ENCODE data around the gene CBFB.

The CBFB gene

GRCh38 chr16:67000384-67001351 lies 28.3 kb upstream of the CBFB start:
- Histone ChIP-seq H3K4me2 (peak overlapping the region; percentile 76), H3K4me3 (IDR thresholded peaks at IDR 0.05; ENCODE audit: insufficient read depth, low read depth, low read length) (no peak overlapping the region), H3K9ac (peak overlapping the region; percentile 32; the same call in 1 of the 2 replicates), H3K27me3 (ENCODE audit: insufficient read depth, low read depth) (no peaks in the 10 kb centered on the region), H3K79me2 (ENCODE audit: insufficient read depth, low read depth) (no peaks in the 10 kb centered on the region), H3K36me3 (ENCODE audit: insufficient read depth) (no peaks in the 10 kb centered on the region), H3K27ac (peak overlapping the region; percentile 32; the same call in 1 of the 2 replicates), H4K20me1 (ENCODE audit: insufficient read depth) (no peaks in the 10 kb centered on the region), H3K4me1 (ENCODE audit: low read depth, poor library complexity, severe bottlenecking) (no peaks in the 10 kb centered on the region), H2AFZ (ENCODE audit: low read depth) (peak overlapping the region; percentile 90)
- TF ChIP-seq, protein P1, sequence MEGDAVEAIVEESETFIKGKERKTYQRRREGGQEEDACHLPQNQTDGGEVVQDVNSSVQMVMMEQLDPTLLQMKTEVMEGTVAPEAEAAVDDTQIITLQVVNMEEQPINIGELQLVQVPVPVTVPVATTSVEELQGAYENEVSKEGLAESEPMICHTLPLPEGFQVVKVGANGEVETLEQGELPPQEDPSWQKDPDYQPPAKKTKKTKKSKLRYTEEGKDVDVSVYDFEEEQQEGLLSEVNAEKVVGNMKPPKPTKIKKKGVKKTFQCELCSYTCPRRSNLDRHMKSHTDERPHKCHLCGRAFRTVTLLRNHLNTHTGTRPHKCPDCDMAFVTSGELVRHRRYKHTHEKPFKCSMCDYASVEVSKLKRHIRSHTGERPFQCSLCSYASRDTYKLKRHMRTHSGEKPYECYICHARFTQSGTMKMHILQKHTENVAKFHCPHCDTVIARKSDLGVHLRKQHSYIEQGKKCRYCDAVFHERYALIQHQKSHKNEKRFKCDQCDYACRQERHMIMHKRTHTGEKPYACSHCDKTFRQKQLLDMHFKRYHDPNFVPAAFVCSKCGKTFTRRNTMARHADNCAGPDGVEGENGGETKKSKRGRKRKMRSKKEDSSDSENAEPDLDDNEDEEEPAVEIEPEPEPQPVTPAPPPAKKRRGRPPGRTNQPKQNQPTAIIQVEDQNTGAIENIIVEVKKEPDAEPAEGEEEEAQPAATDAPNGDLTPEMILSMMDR (conservative IDR thresholded peaks at IDR 0.05; ENCODE audit: low read depth, low read length), result no peak

DNA sequence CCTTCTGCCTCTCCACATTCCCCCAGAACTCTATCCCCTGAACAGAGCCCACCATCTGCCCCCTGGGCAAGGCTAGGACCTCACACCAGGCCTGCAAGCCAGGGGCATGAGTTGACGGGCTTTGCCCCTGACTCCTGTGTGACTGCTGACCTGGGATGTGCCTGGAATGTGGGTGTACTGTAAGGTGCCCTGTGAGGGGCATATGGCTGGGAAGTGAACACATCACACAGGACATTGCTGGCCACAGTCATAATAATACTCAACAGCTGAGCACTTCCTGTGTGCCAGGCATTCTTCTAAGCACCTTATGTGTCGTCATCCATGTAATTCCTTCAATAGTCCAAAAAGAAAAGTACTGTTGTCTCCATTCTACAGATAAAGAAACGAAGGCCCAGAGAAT lies 27.2 kb upstream of the CBFB start:
- Histone ChIP-seq H3K79me2 (ENCODE audit: insufficient read depth, low read depth) (no peaks in the 10 kb centered on the region), H2AFZ (ENCODE audit: low read depth) (no peak overlapping the region), H3K27me3 (ENCODE audit: insufficient read depth, low read depth) (no peaks in the 10 kb centered on the region), H3K4me3 (IDR thresholded peaks at IDR 0.05; ENCODE audit: insufficient read depth, low read depth, low read length) (no peak overlapping the region), H3K4me2 (no peak overlapping the region), H3K27ac (no peak overlapping the region), H3K9ac (no peak overlapping the region), H3K36me3 (ENCODE audit: insufficient read depth) (no peaks in the 10 kb centered on the region), H3K4me1 (ENCODE audit: low read depth, poor library complexity, severe bottlenecking) (no peaks in the 10 kb centered on the region), H4K20me1 (ENCODE audit: insufficient read depth) (no peaks in the 10 kb centered on the region)
- TF ChIP-seq, protein P1 (conservative IDR thresholded peaks at IDR 0.05; ENCODE audit: low read depth, low read length), result no peak

GRCh38 chr16:67006930-67007658 lies 21.9 kb upstream of the CBFB start:
- Histone ChIP-seq H2AFZ (ENCODE audit: low read depth) (no peak overlapping the region), H3K27ac (no peak overlapping the region), H3K27me3 (ENCODE audit: insufficient read depth, low read depth) (no peaks in the 10 kb centered on the region), H3K36me3 (ENCODE audit: insufficient read depth) (no peaks in the 10 kb centered on the region), H3K4me1 (ENCODE audit: low read depth, poor library complexity, severe bottlenecking) (no peaks in the 10 kb centered on the region), H3K79me2 (ENCODE audit: insufficient read depth, low read depth) (no peaks in the 10 kb centered on the region), H4K20me1 (ENCODE audit: insufficient read depth) (no peaks in the 10 kb centered on the region), H3K9ac (no peak overlapping the region), H3K4me3 (IDR thresholded peaks at IDR 0.05; ENCODE audit: insufficient read depth, low read depth, low read length) (no peak overlapping the region), H3K4me2 (no peak overlapping the region)
- TF ChIP-seq, protein P1 (conservative IDR thresholded peaks at IDR 0.05; ENCODE audit: low read depth, low read length), result no peak

GRCh38 chr16:67009158-67009557 lies 19.8 kb upstream of the CBFB start:
- H3K9ac ChIP-seq, result no peak overlapping the region
- peaks cover under 1% of the 10 kb centered on the region for H3K4me1 ChIP-seq (ENCODE audit: low read depth, poor library complexity, severe bottlenecking)
- no peaks in the 10 kb centered on the region for H3K36me3 ChIP-seq (ENCODE audit: insufficient read depth)
- H3K4me2 ChIP-seq, result no peak overlapping the region
- H3K27me3 ChIP-seq (ENCODE audit: insufficient read depth, low read depth), result peaks cover 3% of the 10 kb centered on the region
- TF ChIP-seq, protein P1 (conservative IDR thresholded peaks at IDR 0.05; ENCODE audit: low read depth, low read length), result no peak
- H4K20me1 ChIP-seq (ENCODE audit: insufficient read depth), result no peaks in the 10 kb centered on the region
- no peak overlapping the region for H3K27ac ChIP-seq
- no peak overlapping the region for H3K4me3 ChIP-seq (IDR thresholded peaks at IDR 0.05; ENCODE audit: insufficient read depth, low read depth, low read length)
- H2AFZ ChIP-seq (ENCODE audit: low read depth), result no peak overlapping the region
- no peaks in the 10 kb centered on the region for H3K79me2 ChIP-seq (ENCODE audit: insufficient read depth, low read depth)
